KBM-7 (cell line): ENCODE measurements around the gene FIBCD1.

Experiments
- DNase-seq: peaks from one replicate; pipeline ENCODE4 v3.0.0-alpha.2; 2015
- in situ Hi-C: fragments of 300-500 bp; cut with MboI; formaldehyde crosslinking; loops from 2 replicates; pipeline ENCODE4 v1.14.3; 2020; ENCODE audit warnings: low sequenced_read_pairs, low pct_unique_long_range_greater_than_20kb, mixed read lengths

The FIBCD1 gene

DNA sequence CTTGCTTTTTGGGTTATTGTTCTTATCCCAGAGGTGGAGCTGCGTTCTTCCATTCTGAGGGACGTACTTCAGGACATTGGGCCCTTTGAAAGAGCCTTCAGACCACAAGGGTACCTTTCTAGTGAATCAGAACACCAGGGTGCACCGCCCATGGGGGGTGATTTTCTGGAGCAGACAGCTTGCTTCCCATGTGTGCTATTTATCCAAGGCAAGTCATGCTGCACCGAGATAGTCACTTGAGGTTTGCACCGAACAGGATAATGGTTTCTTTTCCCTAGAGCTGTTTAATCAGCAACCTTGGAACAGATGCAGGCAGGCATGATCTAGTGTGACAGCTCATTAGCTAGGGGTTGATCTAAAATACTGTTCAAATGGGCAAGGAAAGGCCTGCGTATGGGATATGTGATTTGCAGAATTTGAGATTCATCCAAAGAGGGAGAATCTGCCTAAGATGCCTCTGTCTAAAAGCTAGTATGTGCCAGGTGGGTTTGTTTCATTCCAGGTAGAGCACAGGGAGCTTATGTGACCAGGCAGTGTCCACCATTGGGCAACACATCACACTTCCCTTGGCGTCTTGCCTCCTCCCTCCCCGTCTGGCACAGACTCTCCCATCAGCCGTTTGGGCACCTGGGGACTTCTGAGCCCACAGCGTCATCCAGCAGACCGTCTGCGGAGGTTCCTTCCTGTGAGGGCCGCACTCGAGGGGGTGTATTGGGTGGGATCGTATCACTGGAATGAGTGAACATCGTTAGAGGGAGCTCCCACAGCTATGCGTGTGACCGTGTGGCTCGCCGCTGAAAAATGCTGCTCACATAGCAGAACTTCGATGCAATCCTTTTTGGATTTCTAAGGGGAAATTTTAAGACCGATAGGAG is 80.9 kb downstream of the FIBCD1 start:
- no peak for DNase-seq

DNA sequence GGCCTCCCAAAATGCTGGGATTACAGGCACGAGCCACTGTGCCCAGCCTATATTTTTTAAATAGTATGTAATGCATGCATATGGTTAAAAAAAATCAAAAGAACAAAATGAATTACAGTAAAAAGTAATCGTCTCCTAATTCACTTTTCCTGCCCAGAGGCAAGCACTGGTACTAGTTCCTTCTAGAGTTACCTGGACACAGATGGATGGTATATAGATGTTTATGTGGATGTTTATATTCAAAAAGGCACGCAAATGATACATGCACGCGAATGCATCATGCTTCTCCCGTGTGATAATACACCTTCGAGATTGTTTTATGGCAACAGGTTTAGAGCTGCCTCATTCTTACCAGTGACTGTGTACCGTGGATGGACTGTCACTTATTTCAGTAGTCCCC is 82.6 kb downstream of the FIBCD1 start:
- in situ Hi-C loops: no loop called here
- no peak for DNase-seq

More for the DNA sequence above, 80.9 kb downstream of the FIBCD1 start:
- in situ Hi-C loops: no loop called here

DNA sequence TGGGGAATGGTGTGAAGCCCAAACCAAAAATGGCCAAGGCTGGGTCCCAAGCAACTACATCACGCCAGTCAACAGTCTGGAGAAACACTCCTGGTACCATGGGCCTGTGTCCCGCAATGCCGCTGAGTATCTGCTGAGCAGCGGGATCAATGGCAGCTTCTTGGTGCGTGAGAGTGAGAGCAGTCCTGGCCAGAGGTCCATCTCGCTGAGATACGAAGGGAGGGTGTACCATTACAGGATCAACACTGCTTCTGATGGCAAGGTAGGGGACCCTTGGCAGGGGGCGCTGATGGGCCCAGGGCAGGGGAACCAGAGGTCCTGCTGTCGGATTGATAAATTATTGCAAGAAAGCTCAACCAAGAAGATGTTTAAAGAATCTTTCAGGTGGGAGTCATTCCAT is 84.2 kb downstream of the FIBCD1 start:
- in situ Hi-C loops: no loop called here
- no peak for DNase-seq

DNA sequence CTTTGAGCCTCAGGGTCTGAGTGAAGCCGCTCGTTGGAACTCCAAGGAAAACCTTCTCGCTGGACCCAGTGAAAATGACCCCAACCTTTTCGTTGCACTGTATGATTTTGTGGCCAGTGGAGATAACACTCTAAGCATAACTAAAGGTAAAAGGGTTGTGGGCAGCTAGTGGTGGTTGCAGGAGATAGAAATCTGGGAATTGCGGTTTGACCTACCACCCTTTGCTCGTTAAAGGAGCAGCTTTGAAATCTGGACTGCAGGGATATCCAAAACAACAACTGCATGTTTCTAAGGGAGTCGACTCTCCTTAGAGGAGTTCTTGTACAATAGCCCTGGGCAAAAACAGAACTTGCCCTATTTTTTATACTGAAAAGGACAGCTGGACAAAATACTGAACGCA is 85.0 kb downstream of the FIBCD1 start:
- in situ Hi-C loops: no loop called here
- DNase-seq: no peak

- no peak for DNase-seq
- in situ Hi-C loops: no loop called here
Measured at GRCh38 chr9:130852801-130853200, 86.2 kb downstream of the FIBCD1 start.
